Activated naive CD8-positive, alpha-beta T cell treated with anti-CD3 and anti-CD28 coated beads, Interleukin-2, amount 10 ng/mL, durations not matched to agents 7 days and 5 days (primary cell): ENCODE data around the gene BMAL2. TPM values are rescaled to one million over a fixed set of nuclear protein-coding genes. Genes with fewer than 3 reads are reported as not detected.

Source experiments
- ATAC-seq: fragments of 150-1000 bp; cut with Tn5 transposase; one replicate; pipeline ENCODE4 v1.10.0; 2021; ENCODE audit warnings: low read depth, moderate library complexity
- POLR2A ChIA-PET: fragments of 350-600 bp; sonication (Branson Sonifier 250); formaldehyde crosslinking; loops from one replicate; lab custom pipeline; 2021; ENCODE audit warnings: antibody characterized with exemption; lab: Charles Lee
- DNase-seq: peaks from one replicate; pipeline ENCODE4 v3.0.0; 2021
- H3K27ac Mint-ChIP-seq: one replicate; pipeline ENCODE4 v1.8.0; 2022; ENCODE audit warnings: mild to moderate bottlenecking, mixed read lengths
- H3K27me3 Mint-ChIP-seq: one replicate; pipeline ENCODE4 v1.8.0; 2022; ENCODE audit warnings: mild to moderate bottlenecking, moderate library complexity, mixed read lengths
- H3K36me3 Mint-ChIP-seq: one replicate; pipeline ENCODE4 v1.8.0; 2021; ENCODE audit warnings: mild to moderate bottlenecking, mixed read lengths
- H3K4me1 Mint-ChIP-seq: one replicate; pipeline ENCODE4 v1.8.0; 2021; ENCODE audit warnings: mixed read lengths
- H3K4me3 Mint-ChIP-seq: one replicate; pipeline ENCODE4 v1.8.0; 2022; ENCODE audit warnings: mild to moderate bottlenecking, moderate library complexity, mixed read lengths
- H3K9me3 Mint-ChIP-seq: one replicate; pipeline ENCODE4 v1.8.0; 2021; ENCODE audit warnings: mixed read lengths
- total RNA-seq, 2 experiments: library from RNA; stranded (reverse); gene quantifications; one replicate each; pipeline ENCODE4 v1.2.3, GENCODE V29; 2021

BMAL2 gene
- total RNA-seq, 2 experiments from 2014 or later: 8.6 to 11.8 TPM

- POLR2A ChIA-PET: interaction anchor here (1.5 kb wide), 1 partner anchor 310 kb away, joined by 5 read pairs; the partner anchor contains the start of gene MED21
These were observed 276 bp upstream of the BMAL2 start for GRCh38 chr12:27332407-27332713.

GRCh38 chr12:27333403-27334009 is 870 bp downstream of the BMAL2 start:
- POLR2A ChIA-PET: interaction anchor here (1.0 to 1.5 kb wide), 2 partner anchors 9 to 311 kb away, joined by 3 to 5 read pairs; partner anchors contain the start of gene MED21
- Mint-ChIP-seq H3K27me3 (peaks cover 6% of the 10 kb centered on the region), H3K4me1 (peaks cover 29% of the 10 kb centered on the region), H3K9me3 (no peaks in the 10 kb centered on the region), H3K36me3 (peaks cover 3% of the 10 kb centered on the region), H3K4me3 (peak overlapping the region; percentile 96), H3K27ac (peak overlapping the region; percentile 92)
- no peak for DNase-seq
- peak; percentile 58 for ATAC-seq

More at GRCh38 chr12:27332407-27332713, 276 bp upstream of the BMAL2 start:
- peaks cover 28% of the 10 kb centered on the region for H3K4me1 Mint-ChIP-seq
- H3K27me3 Mint-ChIP-seq: peaks cover 5% of the 10 kb centered on the region
- H3K27ac Mint-ChIP-seq: peak overlapping the region; percentile 75
- DNase-seq (no peak), ATAC-seq (no peak)
- peaks cover 6% of the 10 kb centered on the region for H3K36me3 Mint-ChIP-seq
- no peaks in the 10 kb centered on the region for H3K9me3 Mint-ChIP-seq
- peak overlapping the region; percentile 81 for H3K4me3 Mint-ChIP-seq

- H3K27me3 Mint-ChIP-seq: peaks cover 6% of the 10 kb centered on the region
- peaks cover 29% of the 10 kb centered on the region for H3K4me1 Mint-ChIP-seq
- H3K9me3 Mint-ChIP-seq: no peaks in the 10 kb centered on the region
- no peak for ATAC-seq
- peaks cover 7% of the 10 kb centered on the region for H3K36me3 Mint-ChIP-seq
- H3K4me3 Mint-ChIP-seq: peak overlapping the region; percentile 96
- peak overlapping the region; percentile 25 for H3K27ac Mint-ChIP-seq
- POLR2A ChIA-PET: interaction anchor here (1.0 kb wide), 1 partner anchor 9 kb away, joined by 3 read pairs; no protein-coding TSS in a partner anchor
- DNase-seq: no peak
These were observed 1.5 kb downstream of the BMAL2 start for GRCh38 chr12:27334042-27334720.

GRCh38 chr12:27334721-27335082 is 2.1 kb downstream of the BMAL2 start:
- H3K4me3 Mint-ChIP-seq: no peak overlapping the region

GRCh38 chr12:27335364-27336281 is 3.0 kb downstream of the BMAL2 start:
- Mint-ChIP-seq H3K27ac (no peak overlapping the region), H3K9me3 (no peaks in the 10 kb centered on the region), H3K4me3 (no peak overlapping the region), H3K4me1 (peaks cover 27% of the 10 kb centered on the region), H3K27me3 (peaks cover 11% of the 10 kb centered on the region), H3K36me3 (peaks cover 11% of the 10 kb centered on the region)
- ATAC-seq (no peak), DNase-seq (no peak)
- POLR2A ChIA-PET: no interaction called here

More at GRCh38 chr12:27334721-27335082, 2.1 kb downstream of the BMAL2 start:
- Mint-ChIP-seq H3K36me3 (peaks cover 7% of the 10 kb centered on the region), H3K27ac (no peak overlapping the region), H3K27me3 (peaks cover 10% of the 10 kb centered on the region), H3K4me1 (peaks cover 29% of the 10 kb centered on the region), H3K9me3 (no peaks in the 10 kb centered on the region)
- DNase-seq: no peak
- POLR2A ChIA-PET: no interaction called here
- ATAC-seq: no peak

- no peak overlapping the region for H3K27ac Mint-ChIP-seq
- DNase-seq: no peak
- peaks cover 11% of the 10 kb centered on the region for H3K27me3 Mint-ChIP-seq
- H3K9me3 Mint-ChIP-seq: no peaks in the 10 kb centered on the region
- peaks cover 22% of the 10 kb centered on the region for H3K4me1 Mint-ChIP-seq
- no peak overlapping the region for H3K4me3 Mint-ChIP-seq
- peaks cover 15% of the 10 kb centered on the region for H3K36me3 Mint-ChIP-seq
- POLR2A ChIA-PET: no interaction called here
- ATAC-seq: no peak
These were observed 3.6 kb downstream of the BMAL2 start for GRCh38 chr12:27336282-27336653.

GRCh38 chr12:27337376-27337775 is 4.7 kb downstream of the BMAL2 start:
- ATAC-seq (no peak), DNase-seq (no peak)
- Mint-ChIP-seq H3K27ac (no peak overlapping the region), H3K4me3 (no peak overlapping the region), H3K27me3 (peaks cover 11% of the 10 kb centered on the region), H3K36me3 (peaks cover 15% of the 10 kb centered on the region), H3K4me1 (peaks cover 11% of the 10 kb centered on the region), H3K9me3 (no peaks in the 10 kb centered on the region)
- POLR2A ChIA-PET: interaction anchor here (0.7 kb wide), 1 partner anchor 505 kb away, joined by 5 read pairs; no protein-coding TSS in a partner anchor

GRCh38 chr12:27338473-27338872 is 5.8 kb downstream of the BMAL2 start:
- Mint-ChIP-seq H3K4me1 (peaks cover 10% of the 10 kb centered on the region), H3K36me3 (peaks cover 15% of the 10 kb centered on the region), H3K27ac (no peak overlapping the region), H3K27me3 (peaks cover 11% of the 10 kb centered on the region), H3K4me3 (no peak overlapping the region), H3K9me3 (no peaks in the 10 kb centered on the region)
- no peak for ATAC-seq
- no peak for DNase-seq
- POLR2A ChIA-PET: interaction anchor here (0.5 kb wide), 1 partner anchor 22 kb away, joined by 6 read pairs; no protein-coding TSS in a partner anchor

- POLR2A ChIA-PET: no interaction called here
- Mint-ChIP-seq H3K4me3 (no peak overlapping the region), H3K4me1 (peaks cover 1% of the 10 kb centered on the region), H3K9me3 (no peaks in the 10 kb centered on the region), H3K27ac (no peak overlapping the region), H3K36me3 (peaks cover 15% of the 10 kb centered on the region), H3K27me3 (peaks cover 7% of the 10 kb centered on the region)
- DNase-seq (no peak), ATAC-seq (no peak)
These were observed 8.3 kb downstream of the BMAL2 start for GRCh38 chr12:27340971-27341370.

- H3K27ac Mint-ChIP-seq: no peak overlapping the region
- no peak for ATAC-seq
- POLR2A ChIA-PET: no interaction called here
- H3K4me3 Mint-ChIP-seq: no peak overlapping the region
- H3K4me1 Mint-ChIP-seq: no peaks in the 10 kb centered on the region
- peaks cover 2% of the 10 kb centered on the region for H3K9me3 Mint-ChIP-seq
- H3K36me3 Mint-ChIP-seq: peaks cover 18% of the 10 kb centered on the region
- no peak for DNase-seq
- peaks cover 10% of the 10 kb centered on the region for H3K27me3 Mint-ChIP-seq
These were observed 9.9 kb downstream of the BMAL2 start for GRCh38 chr12:27342536-27342935.

GRCh38 chr12:27343255-27344000 is 10.8 kb downstream of the BMAL2 start:
- Mint-ChIP-seq H3K4me1 (no peaks in the 10 kb centered on the region), H3K36me3 (peaks cover 16% of the 10 kb centered on the region), H3K27me3 (peaks cover 9% of the 10 kb centered on the region), H3K9me3 (peaks cover 2% of the 10 kb centered on the region), H3K4me3 (no peak overlapping the region), H3K27ac (no peak overlapping the region)
- no peak for DNase-seq
- POLR2A ChIA-PET: no interaction called here
- ATAC-seq: no peak

GRCh38 chr12:27344246-27344645 is 11.6 kb downstream of the BMAL2 start:
- no peak overlapping the region for H3K27ac Mint-ChIP-seq
- DNase-seq (no peak), ATAC-seq (no peak)
- no peak overlapping the region for H3K4me3 Mint-ChIP-seq
- no peaks in the 10 kb centered on the region for H3K4me1 Mint-ChIP-seq
- peaks cover 9% of the 10 kb centered on the region for H3K27me3 Mint-ChIP-seq
- POLR2A ChIA-PET: no interaction called here
- peaks cover 12% of the 10 kb centered on the region for H3K36me3 Mint-ChIP-seq
- peaks cover 2% of the 10 kb centered on the region for H3K9me3 Mint-ChIP-seq

- peaks cover 5% of the 10 kb centered on the region for H3K27me3 Mint-ChIP-seq
- no peak overlapping the region for H3K27ac Mint-ChIP-seq
- H3K4me1 Mint-ChIP-seq: no peaks in the 10 kb centered on the region
- ATAC-seq (no peak), DNase-seq (no peak)
- H3K9me3 Mint-ChIP-seq: peaks cover 2% of the 10 kb centered on the region
- H3K36me3 Mint-ChIP-seq: peaks cover 12% of the 10 kb centered on the region
- H3K4me3 Mint-ChIP-seq: no peak overlapping the region
- POLR2A ChIA-PET: no interaction called here
These were observed 12.1 kb downstream of the BMAL2 start for GRCh38 chr12:27344760-27345159.
